OCI-LY1 (cell line): ENCODE measurements around the gene FAM184A.

Source experiments
- EZH2 ChIP-seq: fragments of 200-600 bp; sonication (generic), shearing (Covaris generic); IDR thresholded peaks from 2 replicates; pipeline ENCODE4 v1.8.0; 2017; ENCODE audit warnings: borderline replicate concordance, mixed run types, mild to moderate bottlenecking, antibody characterized with exemption, low read length, moderate library complexity, mixed read lengths
- TF ChIP-seq, protein P1 (sequence below): fragments of 200-600 bp; sonication (generic), shearing (Covaris generic); IDR thresholded peaks from 2 replicates; pipeline ENCODE4 v1.5.1; 2017; ENCODE audit warnings: mild to moderate bottlenecking, antibody characterized with exemption, low read length, moderate library complexity, mixed read lengths

DNA sequence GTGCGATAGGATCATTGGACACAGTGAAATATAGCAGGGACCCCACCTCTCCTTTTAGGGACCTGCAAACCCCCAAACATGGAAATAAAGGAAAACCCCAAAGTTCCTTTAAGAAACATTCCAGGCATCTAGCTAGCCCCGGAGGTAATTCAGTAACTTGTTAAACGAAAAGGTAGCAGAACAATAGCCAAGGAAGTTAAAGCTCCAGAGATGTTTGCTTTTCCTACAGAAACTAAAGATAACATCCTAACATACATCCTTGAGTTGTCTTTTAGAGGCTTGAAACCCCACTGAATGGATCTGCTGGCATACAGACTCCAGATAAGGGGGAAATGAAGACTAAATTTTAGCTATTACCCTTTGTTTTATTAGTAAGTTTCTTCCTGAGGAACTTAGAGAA lies 51.0 kb downstream of the FAM184A start:
- TF ChIP-seq, protein P1, sequence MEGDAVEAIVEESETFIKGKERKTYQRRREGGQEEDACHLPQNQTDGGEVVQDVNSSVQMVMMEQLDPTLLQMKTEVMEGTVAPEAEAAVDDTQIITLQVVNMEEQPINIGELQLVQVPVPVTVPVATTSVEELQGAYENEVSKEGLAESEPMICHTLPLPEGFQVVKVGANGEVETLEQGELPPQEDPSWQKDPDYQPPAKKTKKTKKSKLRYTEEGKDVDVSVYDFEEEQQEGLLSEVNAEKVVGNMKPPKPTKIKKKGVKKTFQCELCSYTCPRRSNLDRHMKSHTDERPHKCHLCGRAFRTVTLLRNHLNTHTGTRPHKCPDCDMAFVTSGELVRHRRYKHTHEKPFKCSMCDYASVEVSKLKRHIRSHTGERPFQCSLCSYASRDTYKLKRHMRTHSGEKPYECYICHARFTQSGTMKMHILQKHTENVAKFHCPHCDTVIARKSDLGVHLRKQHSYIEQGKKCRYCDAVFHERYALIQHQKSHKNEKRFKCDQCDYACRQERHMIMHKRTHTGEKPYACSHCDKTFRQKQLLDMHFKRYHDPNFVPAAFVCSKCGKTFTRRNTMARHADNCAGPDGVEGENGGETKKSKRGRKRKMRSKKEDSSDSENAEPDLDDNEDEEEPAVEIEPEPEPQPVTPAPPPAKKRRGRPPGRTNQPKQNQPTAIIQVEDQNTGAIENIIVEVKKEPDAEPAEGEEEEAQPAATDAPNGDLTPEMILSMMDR = no peak
- TF ChIP-seq EZH2 = no peak
